ENCODE data around the gene CGNL1.

- TF ChIP-seq CTCF (IDR thresholded peaks at IDR 0.05; ENCODE audit: insufficient read depth, low read length, poor library complexity, severe bottlenecking) (no peak), EZH2phosphoT487 (conservative IDR thresholded peaks at IDR 0.05; ENCODE audit: low read length) (no peak)
Measured at GRCh38 chr15:57432141-57432741, 55.9 kb downstream of the CGNL1 start.

All from SU-DHL-6 (cell line).